Left renal pelvis (tissue), 4 donors: ENCODE data around the gene GOLIM4. TPM values are rescaled to one million over a fixed set of nuclear protein-coding genes. Genes with fewer than 3 reads are reported as not detected.
A peak's percentile ranks its signal among the peaks of the same experiment; 100 is the strongest.
"Not testable (repeated sequence)": the region's sequence is repeated elsewhere in the genome, so short reads cannot be mapped to it uniquely, and the experiment has no call there.

Experiments used
- DNase-seq, 4 donors: peaks; one replicate each; pipeline ENCODE4 v3.0.0-alpha.2; 2013; ENCODE audit warnings: low read depth in 4 of 4, low spot score in 3 of 4
- polyA plus RNA-seq, 4 donors: library from polyadenylated mRNA; unstranded; fragments of 120-200 nt; gene quantifications; one replicate each; pipeline ENCODE4 v1.2.1, GENCODE V29; 2013; ENCODE audit not compliant: insufficient read length in 4 of 4

GOLIM4 gene
- polyA plus RNA-seq, 4 donors, result 90.6 to 134 (median 107) TPM

DNA sequence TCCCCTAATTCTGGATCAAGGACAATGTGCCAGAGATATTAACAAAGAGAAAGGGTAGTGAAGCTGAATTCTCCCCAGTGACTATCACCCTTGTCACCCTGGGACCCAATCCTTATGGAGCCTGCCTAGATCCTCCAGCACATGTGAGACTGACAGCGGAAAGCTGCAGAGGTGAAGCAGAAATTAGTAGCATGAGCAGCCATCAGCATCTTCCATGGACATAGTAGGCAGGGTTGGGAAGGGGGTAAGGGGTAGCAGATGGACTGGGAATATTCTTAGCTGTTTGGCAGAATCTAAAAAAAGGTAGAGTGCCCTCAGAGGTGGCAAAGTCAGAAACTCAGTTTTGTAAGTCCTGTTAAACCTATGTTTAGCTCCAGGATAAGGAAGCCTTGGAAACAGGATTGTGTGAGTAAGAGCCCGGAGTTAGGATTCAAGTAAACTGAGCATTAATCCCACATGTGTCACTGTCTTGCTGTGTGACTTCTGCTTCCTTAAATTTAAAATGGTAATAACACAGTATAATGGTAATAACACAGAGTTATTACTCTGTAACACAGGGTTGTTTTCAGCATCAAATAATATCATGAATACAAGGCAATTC lies 14.5 kb downstream of the GOLIM4 start:
- no peak for DNase-seq

DNA sequence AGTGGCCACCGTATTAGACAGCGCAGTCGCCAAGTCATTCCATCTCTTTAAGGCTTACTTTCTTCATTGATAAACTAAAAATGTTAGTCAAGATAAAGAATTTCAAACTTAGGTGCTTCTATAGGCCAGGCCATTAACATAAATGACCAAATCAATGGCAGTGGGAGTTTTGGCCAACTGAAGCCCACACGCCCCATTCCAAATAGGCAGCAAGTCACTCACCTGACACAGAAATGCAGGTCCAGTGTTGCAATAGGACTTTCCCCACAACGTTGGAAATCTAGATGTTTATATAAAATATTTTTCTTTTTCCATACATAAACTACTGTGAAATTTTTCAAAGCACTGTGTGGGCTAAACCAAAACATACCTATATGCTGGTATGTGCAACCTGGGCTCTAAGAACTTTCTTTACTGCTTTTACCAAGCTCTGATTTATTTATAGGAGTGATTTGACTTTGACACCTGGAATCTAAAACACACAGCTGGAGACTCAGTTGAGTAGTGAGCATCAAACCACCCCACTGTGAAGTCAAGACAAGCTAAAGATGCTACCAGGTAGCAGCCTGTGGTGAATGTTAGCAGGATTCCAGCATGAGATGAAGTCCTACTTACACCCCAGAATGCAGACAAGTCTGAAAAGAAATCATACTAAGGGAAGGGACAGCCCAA lies 15.1 kb downstream of the GOLIM4 start:
- DNase-seq, result no peak

DNA sequence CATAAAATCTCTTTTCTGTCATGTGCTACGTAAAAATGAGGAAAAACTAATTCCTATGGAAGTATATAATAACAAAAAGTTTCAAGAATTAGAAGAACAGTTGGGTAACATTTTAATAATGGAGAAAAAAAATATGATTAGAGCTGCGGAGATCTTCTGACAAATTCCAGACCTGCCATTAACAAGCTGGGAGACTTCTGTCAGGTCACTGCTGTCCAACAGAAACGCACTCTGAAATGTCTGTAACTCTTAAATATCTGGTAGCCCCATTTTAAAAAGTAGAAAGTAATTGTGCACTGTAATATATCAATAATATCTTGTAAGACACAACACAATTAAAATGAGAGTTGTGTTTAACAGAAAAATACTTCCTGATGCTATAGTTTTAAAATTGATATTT lies 15.7 kb downstream of the GOLIM4 start:
- no peak for DNase-seq

DNA sequence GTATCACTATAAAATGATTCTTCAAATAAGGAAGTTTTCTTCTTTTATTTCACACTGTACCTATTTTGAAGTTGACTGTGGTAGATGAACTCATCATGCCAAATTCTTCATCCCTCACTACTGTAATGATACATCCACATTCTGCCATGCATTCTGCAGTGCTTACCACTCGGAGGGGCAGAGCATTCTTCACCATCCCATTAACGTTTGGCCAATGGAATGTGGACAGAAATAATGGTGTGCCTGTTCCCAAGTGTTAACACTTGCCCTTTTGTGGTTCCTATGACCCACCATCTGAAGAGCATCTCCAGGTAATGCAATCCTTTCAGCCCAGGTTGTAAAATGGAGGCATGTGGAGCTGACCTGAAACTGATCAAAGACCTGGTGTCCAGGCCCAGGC lies 18.6 kb downstream of the GOLIM4 start:
- no peak for DNase-seq

DNA sequence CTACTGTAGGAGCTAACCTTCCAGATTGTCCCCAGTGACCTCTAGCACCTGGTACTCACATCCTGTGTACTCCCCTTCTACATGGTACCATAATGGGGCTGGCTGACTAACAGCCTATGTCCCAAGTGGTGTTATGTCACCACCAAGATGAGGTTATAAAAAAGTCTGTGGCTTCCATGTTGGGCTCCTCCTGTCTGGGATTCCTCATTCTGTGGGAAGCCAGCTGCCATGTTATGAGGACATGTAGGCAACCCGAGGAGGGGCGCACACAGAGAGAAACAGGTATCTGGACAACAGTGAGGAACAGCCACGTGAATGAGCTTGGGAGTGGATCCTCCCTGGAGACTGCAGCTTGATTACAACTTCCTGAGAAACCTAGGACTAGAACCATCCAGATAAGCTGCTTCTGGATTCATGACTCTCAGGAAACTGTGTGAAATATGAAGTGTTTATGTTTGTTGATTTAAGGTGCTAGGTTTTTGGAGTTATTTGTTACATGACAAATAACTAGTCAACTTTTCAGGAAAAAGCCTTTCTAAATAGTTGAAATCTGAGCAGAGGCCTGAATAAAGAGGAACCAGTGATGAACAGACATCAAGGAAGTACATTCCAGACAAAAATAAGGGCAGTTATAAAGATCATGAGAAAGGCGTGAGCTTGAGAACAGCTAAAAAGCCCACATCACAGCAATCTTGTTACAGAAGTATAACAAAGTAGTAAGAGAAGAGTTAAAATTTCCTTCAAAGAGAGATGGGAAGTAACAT lies 21.7 kb downstream of the GOLIM4 start:
- no peak for DNase-seq

DNA sequence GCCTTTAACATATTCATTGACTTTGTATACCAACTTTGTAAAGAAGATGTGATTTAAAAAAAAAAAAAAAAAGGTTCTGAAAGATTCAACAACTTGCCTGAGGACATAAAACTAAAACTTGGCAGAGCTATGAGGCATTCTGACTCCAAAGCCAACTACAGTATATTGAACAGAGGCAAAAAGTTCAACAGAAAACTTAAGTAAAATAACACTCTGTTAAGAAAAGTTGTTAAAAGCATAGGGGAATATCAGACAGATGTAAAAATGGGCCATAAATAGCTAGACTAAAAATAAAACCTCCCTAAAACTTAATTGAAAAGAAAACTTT lies 23.4 kb downstream of the GOLIM4 start:
- no peak for DNase-seq

DNA sequence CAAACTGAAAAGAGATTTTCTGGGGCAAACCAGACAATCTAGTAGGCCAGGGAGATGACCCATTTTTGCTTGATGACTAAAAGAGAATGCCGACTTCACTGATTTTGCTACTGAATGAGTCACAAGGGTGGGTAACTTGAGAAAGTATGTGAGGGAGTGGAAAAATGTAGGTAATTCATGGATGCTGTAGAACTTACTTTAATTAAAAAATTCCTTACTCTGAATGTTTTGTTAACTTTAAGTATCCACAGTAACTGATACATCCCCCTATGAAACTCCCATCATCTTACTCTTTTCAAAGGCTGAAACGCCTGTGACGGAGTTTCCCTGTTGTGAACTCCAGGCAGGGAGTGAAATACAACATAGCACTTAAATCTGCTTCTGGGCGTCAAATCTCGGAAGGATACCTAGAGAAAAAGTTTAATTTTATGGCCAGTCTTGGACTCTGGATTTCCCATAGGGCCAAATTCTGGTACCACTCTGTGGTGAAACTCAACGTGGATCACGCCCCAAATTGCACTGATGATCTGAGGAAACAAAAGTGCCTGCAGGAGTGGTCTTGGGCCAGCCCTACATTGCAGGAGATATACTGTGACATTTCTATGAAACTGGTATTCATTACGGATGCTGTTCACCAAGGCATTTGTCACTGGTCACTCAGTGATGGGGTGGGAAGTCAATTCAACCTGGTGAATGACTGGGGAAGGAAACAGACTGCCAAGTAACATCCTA lies 24.0 kb downstream of the GOLIM4 start:
- DNase-seq, result peak in 2 of 4 donors; percentile 47 to 69

DNA sequence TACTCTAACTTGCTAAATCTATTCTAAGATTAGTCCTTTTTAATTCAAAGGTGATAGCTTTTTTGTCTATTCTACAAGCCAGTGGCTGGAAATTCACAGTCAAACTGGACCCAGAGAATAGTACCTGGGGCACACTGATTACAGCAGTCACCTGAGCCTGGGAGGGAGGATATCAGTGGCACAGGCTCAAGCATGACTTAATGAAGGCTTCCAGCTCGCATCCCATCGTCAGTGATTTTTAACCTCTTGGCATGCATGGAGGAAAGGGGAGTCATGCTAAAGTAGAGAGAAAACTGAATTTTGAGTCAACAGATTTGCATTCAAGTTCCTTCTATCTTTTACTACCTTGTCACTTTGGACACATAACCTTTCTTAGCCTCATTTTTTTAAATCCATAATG lies 24.8 kb downstream of the GOLIM4 start:
- DNase-seq, result no peak

DNA sequence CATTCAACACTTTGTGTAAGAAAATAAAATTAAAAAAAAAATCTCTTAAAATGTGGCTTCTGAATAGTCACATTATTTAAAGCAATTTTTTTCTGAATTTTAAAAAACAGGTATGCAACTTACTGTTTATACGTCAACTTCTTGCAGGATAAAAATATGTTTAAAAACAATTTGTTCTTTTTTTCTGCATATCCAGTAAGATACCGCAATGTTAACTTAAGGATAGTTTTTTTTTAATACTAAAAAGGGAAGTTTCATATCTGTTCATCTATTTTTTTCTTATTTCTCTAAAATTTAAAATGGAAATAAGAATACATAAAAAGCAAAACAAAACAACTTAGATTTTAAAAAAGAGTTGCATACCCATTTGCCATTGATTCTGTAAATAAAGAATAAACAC lies 27.4 kb downstream of the GOLIM4 start:
- DNase-seq, result no peak

DNA sequence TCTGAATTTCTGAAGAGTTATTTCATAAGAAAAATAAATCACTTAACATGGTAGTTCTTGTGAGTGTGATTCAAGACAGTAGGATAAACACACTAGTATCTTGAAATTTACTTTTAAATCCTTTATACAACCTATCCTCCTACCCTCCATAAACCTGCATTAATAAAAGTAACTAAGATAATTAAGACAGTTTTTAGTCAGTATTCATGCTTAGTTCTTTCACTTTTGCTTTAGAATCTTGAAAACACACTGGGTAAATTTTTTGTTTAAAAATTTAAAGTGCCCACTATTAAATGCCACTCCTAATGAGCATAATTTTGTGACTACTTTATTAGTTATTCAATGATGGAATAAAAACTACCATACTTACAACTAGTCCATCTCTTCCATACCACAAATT lies 28.8 kb downstream of the GOLIM4 start:
- no peak for DNase-seq

DNA sequence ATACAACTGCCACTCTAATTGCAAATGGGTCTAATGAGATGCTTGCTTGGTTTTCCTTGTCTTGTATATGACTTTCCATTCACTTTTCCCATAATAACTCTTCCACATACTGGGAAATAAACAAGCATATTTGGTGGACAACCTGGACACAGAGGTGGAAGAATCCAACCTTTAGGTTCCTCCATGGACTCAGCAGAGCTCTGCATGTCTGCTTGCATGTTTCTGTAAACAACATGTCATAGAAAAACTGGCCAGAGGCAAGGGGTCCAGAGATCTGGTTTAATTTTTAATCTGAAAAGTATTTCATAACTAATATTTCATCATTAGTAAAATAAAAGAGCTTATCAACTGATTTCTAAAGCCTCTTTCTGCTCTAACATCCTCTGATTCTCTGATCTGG lies 30.2 kb downstream of the GOLIM4 start:
- DNase-seq, result no peak

DNA sequence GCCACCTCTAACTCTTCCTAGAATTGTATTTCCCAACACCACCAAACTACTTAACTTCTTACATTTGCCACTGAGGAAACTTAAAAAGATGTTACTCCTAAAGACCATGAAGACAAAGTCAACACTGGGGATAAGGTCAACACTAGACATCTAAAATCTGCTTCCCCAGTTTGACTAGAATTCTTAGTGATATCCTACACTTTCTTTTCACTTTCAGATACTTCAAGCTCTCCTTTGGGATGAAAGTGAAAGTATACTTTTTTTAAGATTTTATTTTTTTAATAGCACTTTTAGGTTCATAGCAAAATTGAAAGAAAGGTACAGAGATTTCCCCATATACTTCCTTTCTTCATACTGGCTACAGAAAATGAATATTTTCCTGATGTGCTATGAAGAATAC lies 32.6 kb downstream of the GOLIM4 start:
- DNase-seq, result no peak

DNA sequence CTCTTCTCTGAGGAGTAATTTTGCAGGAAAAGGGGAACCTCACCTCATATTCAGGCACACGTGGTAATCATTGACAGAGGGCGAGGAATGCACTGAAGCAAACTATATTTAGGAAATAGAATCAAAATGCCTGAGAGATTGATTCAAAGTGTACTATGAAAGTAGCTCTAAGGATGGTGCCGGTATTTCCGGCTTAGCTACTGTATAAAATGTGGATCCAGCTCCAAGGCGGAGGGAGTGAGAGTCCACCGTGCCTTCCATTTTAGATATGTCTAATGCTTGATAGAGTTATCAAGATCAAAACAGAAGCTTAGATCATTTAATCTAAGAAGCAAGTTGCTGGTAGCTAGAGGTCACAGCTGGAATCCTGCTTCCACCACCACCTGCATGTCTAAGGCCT lies 33.0 kb downstream of the GOLIM4 start:
- no peak for DNase-seq

DNA sequence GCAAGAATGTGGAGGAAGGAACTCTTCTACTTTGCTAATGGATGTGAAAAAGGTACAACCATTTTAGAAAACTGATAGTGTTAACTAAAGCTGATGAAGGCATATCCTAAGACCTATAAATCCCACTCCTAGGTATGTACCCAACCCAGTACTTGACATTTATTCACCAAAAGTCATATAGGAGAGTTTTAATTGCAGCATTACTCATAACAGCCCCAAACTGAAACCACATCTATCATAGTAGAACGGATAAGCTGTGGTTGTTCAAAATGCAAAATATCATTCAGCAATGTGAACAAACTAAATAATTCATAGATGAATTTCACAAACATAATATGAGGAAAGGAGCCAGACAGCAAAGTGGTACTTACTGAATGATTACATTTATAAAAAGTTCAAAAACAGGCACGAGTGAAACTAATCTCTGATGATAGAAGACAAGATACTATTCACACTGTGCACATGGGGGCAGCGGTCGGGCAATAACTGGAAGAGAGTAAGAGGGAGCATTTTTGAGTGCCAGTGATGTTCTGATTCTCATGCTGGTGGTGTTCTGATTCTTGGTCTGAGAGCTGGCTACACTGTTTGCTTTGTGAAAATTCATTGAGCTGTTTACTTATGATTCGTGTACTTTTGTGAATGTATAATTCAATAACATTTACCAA lies 34.3 kb downstream of the GOLIM4 start:
- no peak for DNase-seq

DNA sequence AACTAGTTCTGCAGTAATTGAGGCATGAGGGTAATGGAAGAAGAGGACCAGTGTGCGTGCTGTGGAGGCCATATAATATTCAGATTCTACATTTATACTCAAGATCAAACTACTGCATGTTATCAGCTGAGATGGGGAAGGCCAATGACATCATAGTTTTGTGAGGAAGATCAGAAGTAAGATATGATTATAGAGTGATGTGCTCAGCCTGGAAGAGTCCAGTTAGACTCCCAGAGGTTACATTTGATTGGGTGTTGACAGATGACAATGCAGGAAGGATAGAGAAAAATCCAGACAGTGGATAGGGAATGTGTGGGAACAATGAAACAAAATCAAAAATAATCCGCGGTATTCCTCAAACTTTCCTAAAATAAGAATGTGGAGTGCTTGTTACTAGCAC lies 35.4 kb downstream of the GOLIM4 start:
- no peak for DNase-seq

DNA sequence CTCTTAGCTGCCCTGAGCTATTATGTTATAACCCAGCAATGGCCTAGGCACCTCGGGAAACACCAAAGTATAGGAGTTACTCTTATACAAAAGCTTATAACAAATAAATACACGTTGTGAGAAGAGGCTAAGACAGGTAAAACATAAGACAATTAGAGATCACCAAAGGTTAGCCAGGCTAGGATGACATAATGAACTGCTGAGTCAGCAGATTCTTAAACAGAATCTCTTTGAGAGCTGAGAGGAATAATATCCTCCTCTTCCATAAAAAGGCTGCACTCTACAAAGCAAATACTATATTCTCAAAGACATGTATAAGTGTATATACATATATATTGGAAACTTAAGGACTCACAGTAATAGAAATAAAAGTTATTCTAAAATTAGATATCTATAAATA lies 37.2 kb downstream of the GOLIM4 start:
- DNase-seq, result no peak

DNA sequence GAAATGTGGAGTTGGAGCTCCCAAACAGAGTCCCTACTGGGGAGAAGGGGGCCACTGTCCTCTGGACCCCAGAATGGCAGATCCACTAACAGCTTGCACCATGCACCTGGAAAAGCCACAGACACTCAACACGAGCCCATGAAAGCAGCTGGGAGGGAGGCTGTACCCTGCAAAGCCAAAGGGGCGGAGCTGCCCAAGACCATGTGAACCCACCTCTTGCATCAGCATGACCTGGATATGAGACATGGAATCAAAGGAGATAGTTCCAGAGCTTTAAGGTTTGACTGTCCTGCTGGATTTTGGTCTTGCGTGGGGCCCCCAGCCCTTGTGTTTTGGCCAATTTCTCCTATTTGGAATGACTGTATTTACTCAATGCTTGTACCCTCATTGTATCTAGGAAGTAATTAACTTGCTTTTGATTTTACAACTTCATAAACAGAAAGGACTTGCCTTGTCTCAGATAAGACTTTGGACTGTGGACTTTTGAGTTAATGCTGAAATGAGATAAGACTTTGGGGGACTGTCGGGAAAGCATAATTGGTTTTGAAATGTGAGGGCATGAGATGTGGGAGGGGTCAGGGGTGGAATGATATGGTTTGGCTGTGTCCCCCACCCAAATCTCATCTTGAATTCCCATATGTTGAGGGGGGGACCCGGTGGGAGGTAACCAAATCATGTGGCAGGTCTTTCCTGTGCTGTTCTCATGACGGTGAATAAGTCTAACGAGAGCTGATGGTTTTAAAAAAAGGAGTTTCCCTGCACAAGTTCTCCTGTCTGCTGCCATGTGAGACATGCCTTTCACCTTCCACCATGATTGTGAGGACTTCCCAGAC lies 39.1 kb downstream of the GOLIM4 start:
- not testable (repeated sequence) for DNase-seq

DNA sequence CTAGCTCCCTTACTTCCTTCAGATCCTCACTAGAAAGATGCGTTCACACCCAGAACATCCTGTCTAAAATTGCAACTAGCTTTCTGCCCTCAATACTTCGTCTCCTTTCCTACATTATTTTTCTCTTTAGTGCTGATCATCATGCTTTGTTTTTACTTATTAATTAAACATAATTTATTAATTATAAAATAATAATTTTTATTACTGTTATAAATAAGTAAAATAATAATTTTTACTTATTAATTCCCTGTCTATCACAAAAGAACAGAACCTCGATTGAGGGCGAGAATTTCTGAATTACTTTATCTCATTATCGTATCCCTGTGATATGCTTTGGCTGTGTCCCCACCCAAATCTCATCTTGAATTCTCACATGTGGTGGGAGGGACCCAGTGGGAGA lies 41.3 kb downstream of the GOLIM4 start:
- DNase-seq, result no peak

DNA sequence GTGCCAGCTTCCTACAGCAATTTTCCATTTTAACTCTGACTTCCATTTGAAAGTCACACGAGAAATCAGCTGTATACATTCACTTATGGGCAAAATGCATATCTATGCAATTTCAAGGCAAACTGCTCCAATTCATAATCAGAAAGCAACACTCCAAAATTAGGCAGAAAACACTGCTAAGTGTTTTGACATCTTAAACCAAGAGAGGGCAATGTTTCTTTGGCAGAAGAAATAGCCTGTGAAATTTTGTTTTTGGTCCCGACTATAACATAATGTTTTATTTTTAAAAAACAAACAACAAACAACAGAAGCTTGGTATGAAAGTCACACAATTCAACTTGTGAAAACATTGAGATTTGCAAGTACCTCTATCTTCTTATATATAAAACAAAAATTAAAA lies 42.6 kb downstream of the GOLIM4 start:
- no peak for DNase-seq

DNA sequence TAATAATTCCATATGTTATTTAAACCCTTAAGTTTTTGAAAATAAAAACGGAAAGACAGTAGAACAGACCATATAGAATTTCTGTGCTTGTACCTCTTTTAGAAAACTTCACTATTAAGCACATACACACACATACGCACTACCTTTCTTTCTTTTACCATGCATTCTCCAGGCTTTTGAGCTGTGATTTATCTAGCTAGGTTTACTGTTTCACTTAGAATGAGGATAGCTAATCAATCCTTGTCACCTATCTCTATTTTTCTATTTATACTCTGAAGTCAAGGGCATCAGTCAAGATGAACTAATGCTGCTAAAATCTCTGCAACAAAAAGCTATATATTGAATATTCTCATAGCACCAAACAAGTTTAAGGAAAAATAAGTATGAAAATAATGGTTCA lies 43.2 kb downstream of the GOLIM4 start:
- no peak for DNase-seq
